HG03521 (cell line): ENCODE results near the gene STX3.
"Not testable (repeated sequence)": the region's sequence is repeated elsewhere in the genome, so short reads cannot be mapped to it uniquely, and the experiment has no call there.

Experiments used
- ATAC-seq: cut with Tn5 transposase; IDR thresholded peaks from one replicate; pipeline ENCODE4 v1.9.1; 2021; ENCODE audit warnings: mild to moderate bottlenecking, moderate library complexity; ENCODE audit not compliant: unreplicated experiment

Gene STX3

GRCh38 chr11:59829358-59829757 is 74.2 kb downstream of the STX3 start:
- no peak for ATAC-seq

DNA sequence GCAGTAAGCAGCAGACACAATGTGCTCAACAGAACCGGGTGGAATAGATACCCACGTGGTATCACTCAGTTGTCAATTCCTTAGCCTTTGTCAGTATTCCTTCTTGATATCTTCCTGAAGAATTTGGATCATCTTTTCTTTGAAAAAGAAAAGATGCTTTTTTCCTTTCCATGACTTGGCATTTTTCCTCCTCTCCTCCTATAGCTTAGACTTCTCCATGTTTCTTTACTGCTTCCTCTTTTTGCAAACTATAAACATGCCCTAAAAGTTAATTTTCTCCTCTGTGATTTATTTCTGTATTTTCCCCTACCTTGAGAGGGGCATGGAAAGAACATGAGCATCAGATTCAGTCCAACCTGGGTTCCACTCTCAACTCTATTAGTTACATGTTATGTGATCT is 78.4 kb downstream of the STX3 start:
- no peak for ATAC-seq

GRCh38 chr11:59839615-59840014 is 84.4 kb downstream of the STX3 start:
- no peak for ATAC-seq

DNA sequence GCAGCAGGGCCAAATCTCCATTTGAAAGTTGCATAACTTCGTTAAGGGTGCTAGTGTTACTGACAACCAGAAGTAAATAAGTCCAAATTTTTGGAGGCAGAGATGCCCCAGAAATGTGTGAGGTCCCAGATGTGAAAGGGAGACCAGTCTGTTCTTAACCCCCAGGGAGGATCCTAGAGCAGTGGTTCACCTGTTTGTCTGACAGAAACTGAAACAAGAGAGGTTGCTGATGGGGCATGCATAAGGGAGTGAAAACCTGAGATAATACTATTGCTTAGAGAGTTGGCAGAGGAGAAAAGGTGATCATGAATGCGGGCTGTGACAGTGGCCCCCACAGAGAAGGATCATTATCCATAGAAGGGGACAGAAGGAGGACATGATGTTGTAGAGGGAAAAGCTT is 86.3 kb downstream of the STX3 start:
- no peak for ATAC-seq

GRCh38 chr11:59842316-59842715 is 87.1 kb downstream of the STX3 start:
- no peak for ATAC-seq

- no peak for ATAC-seq
Measured at GRCh38 chr11:59845399-59845798, 90.2 kb downstream of the STX3 start, which contains the start of gene CBLIF. TSS of gene CBLIF (minus strand) at chr11:59845499. CDS start at chr11:59845453, 46 bp downstream.

GRCh38 chr11:59846556-59846955 is 91.4 kb downstream of the STX3 start:
- ATAC-seq: no peak

DNA sequence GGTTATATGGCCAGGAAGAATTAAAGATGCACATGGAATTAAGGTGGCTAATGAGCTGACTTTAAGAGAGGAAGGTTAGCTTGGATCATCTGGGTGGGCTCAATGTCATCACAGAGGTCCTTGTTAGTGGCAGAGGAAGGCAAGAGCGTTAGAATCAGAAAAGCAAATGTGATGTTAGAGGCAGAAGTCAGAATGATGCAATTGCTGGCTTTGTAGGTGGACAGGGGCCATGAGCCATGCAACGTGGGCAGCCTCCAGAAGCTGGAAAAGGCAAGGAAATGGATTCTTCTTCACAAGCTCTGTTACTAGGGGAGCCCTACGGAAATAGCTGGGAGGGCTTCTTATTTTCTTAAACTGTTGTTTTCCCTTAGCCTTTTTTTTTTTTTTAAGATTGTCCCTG is 92.5 kb downstream of the STX3 start:
- no peak for ATAC-seq

- ATAC-seq: not testable (repeated sequence)
Measured at GRCh38 chr11:59848439-59848838, 93.3 kb downstream of the STX3 start.

DNA sequence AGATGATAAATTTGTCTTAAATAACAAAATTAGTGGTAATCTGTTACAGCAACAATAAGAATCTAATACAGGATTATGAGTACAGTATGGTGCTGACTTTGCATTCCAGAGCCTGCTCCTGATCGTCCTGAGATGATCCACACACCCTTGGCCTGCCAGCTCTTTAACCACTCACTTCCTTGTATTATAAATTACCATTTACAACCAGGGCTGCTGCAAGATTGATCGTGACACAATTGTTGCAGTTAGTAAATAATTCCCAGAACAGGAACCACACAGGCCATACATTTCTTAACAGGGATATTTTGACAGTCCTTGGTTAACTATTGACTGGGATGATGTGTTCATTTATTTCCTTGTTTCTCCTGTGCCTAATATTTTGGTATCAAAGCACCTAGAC is 94.0 kb downstream of the STX3 start:
- no peak for ATAC-seq

DNA sequence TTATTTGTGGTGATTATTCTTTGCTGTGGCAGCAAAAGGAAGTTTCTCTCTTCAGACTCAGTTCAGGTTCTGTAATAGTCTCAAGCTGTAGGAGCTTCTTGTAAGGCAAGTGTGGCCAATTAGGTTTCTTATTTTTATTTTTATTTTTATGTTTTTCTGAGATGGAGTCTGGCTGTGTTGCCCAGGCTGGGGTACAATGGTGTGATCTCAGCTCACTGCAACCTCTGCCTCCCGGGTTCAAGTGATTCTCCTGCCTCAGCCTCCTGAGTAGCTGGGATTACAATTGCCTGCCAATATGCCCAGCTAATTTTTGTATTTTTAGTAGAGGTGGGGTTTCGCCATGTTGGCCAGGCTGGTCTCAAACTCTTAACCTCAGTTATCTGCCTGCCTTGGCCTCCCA is 94.4 kb downstream of the STX3 start:
- not testable (repeated sequence) for ATAC-seq

- ATAC-seq: not testable (repeated sequence)
Measured at GRCh38 chr11:59851416-59851815, 96.2 kb downstream of the STX3 start.

GRCh38 chr11:59854871-59855270 is 99.7 kb downstream of the STX3 start:
- no peak for ATAC-seq
